Measurements from ENCODE around the gene PI16.

- TF ChIP-seq CTCF (IDR thresholded peaks at IDR 0.05) (no peak), POLR2AphosphoS5 (IDR thresholded peaks at IDR 0.05) (no peak), POLR2A (IDR thresholded peaks at IDR 0.05; ENCODE audit: low read depth) (no peak), EP300 (IDR thresholded peaks at IDR 0.05) (no peak)
These were observed 4.9 kb upstream of the PI16 start for GRCh38 chr6:36949636-36950035.
